Mesendoderm (in vitro differentiated cells): ENCODE measurements around the gene CUL7.

Experiments
- DNase-seq: peaks from one replicate; pipeline ENCODE4 v3.0.0; 2013
- H2AK5ac ChIP-seq: 2 replicates; pipeline ENCODE4 v1.6.1; 2013; ENCODE audit warnings: low read length, inconsistent platforms
- H2BK120ac ChIP-seq: 2 replicates; pipeline ENCODE4 v1.6.1; 2013; ENCODE audit warnings: low read depth, mild to moderate bottlenecking, low read length, moderate library complexity, mixed read lengths
- H2BK15ac ChIP-seq: replicated peaks from 2 replicates; pipeline ENCODE4 v1.6.1; 2013; ENCODE audit warnings: low read depth, mild to moderate bottlenecking, moderate library complexity
- H2BK5ac ChIP-seq: 2 replicates; pipeline ENCODE4 v1.6.1; 2013; ENCODE audit warnings: low read length, inconsistent platforms
- H3K18ac ChIP-seq: 2 replicates; pipeline ENCODE4 v1.6.1; 2013; ENCODE audit warnings: mild to moderate bottlenecking, low read length, mixed read lengths
- H3K23ac ChIP-seq: one replicate; pipeline ENCODE4 v1.6.1; 2013; ENCODE audit warnings: low read length
- H3K27ac ChIP-seq: 2 replicates; pipeline ENCODE4 v1.5.1; 2013; ENCODE audit warnings: low read depth, mild to moderate bottlenecking, inconsistent platforms, low read length, moderate library complexity
- H3K27me3 ChIP-seq: 2 replicates; pipeline ENCODE4 v1.6.1; 2013; ENCODE audit warnings: low read length, control low read depth, mild to moderate bottlenecking, inconsistent platforms; ENCODE audit not compliant: insufficient read depth, poor library complexity
- H3K36me3 ChIP-seq: 2 replicates; pipeline ENCODE4 v1.6.1; 2013; ENCODE audit warnings: low read length, inconsistent platforms; ENCODE audit not compliant: control insufficient read depth, insufficient read depth
- H3K4ac ChIP-seq: one replicate; pipeline ENCODE4 v1.6.1; 2013; ENCODE audit warnings: low read depth, mild to moderate bottlenecking, low read length, moderate library complexity
- H3K4me1 ChIP-seq: 2 replicates; pipeline ENCODE4 v1.6.1; 2013; ENCODE audit warnings: low read depth, low read length, inconsistent platforms; ENCODE audit not compliant: control insufficient read depth
- H3K4me2 ChIP-seq: 2 replicates; pipeline ENCODE4 v1.6.1; 2013; ENCODE audit warnings: low read length
- H3K4me3 ChIP-seq: 2 replicates; pipeline ENCODE4 v1.5.1; 2013; ENCODE audit warnings: mild to moderate bottlenecking, low read length
- H3K56ac ChIP-seq: one replicate; pipeline ENCODE4 v1.6.1; 2013; ENCODE audit warnings: low read length
- H3K79me1 ChIP-seq: 2 replicates; pipeline ENCODE4 v1.6.1; 2013; ENCODE audit warnings: low read length, inconsistent platforms
- H3K79me2 ChIP-seq: 2 replicates; pipeline ENCODE4 v1.6.1; 2013; ENCODE audit warnings: mild to moderate bottlenecking, low read length; ENCODE audit not compliant: control insufficient read depth, insufficient read depth
- H3K9ac ChIP-seq: 2 replicates; pipeline ENCODE4 v1.6.1; 2013; ENCODE audit warnings: low read length, inconsistent platforms
- H4K5ac ChIP-seq: one replicate; pipeline ENCODE4 v1.6.1; 2013; ENCODE audit warnings: low read length
- H4K8ac ChIP-seq: one replicate; pipeline ENCODE4 v1.6.1; 2013; ENCODE audit warnings: low read depth, mild to moderate bottlenecking, control low read depth, low read length, moderate library complexity
- WGBS: extraction: QIAGEN DNeasy Blood & Tissue Kit; methylation state at CpG from one replicate; pipeline ENCODE4 v1.1.7; 2013; ENCODE audit warnings: low lambda C conversion rate, missing lambda C conversion rate; ENCODE audit not compliant: insufficient coverage; ENCODE audit errors: extremely low coverage; 5-methylcytosine and 5-hydroxymethylcytosine counted together

The CUL7 gene

GRCh38 chr6:43095939-43096338 is 42.3 kb upstream of the CUL7 start:
- H3K79me1 ChIP-seq: peaks cover 11% of the 10 kb centered on the region
- no peak overlapping the region for H2BK5ac ChIP-seq
- peak overlapping the region; percentile 5 for H3K18ac ChIP-seq
- H3K4me2 ChIP-seq: no peak overlapping the region
- peak overlapping the region; percentile 40 for H3K56ac ChIP-seq
- peak; percentile 74 for DNase-seq
- no peaks in the 10 kb centered on the region for H3K36me3 ChIP-seq
- H3K4me3 ChIP-seq: no peak overlapping the region
- H4K5ac ChIP-seq: no peak overlapping the region
- peaks cover 28% of the 10 kb centered on the region for H3K4me1 ChIP-seq
- no peaks in the 10 kb centered on the region for H3K27me3 ChIP-seq
- no CpG with 5 or more reads among the region's 7 CpGs for WGBS
- no peak overlapping the region for H2BK120ac ChIP-seq
- no peak overlapping the region for H3K9ac ChIP-seq
- no peak overlapping the region for H4K8ac ChIP-seq
- H3K4ac ChIP-seq: no peak overlapping the region
- peaks cover 58% of the 10 kb centered on the region for H3K79me2 ChIP-seq
- no peak overlapping the region for H3K23ac ChIP-seq
- peak overlapping the region; percentile 34 for H3K27ac ChIP-seq
- no peak overlapping the region for H2AK5ac ChIP-seq
- no peak overlapping the region for H2BK15ac ChIP-seq

GRCh38 chr6:43093436-43094289 is 40.0 kb upstream of the CUL7 start:
- Histone ChIP-seq H3K79me1 (peaks cover 13% of the 10 kb centered on the region), H4K5ac (no peak overlapping the region), H3K79me2 (peaks cover 60% of the 10 kb centered on the region), H2BK15ac (no peak overlapping the region), H3K36me3 (no peaks in the 10 kb centered on the region), H3K27me3 (no peaks in the 10 kb centered on the region), H2BK5ac (no peak overlapping the region), H3K9ac (no peak overlapping the region), H4K8ac (no peak overlapping the region), H3K4me3 (no peak overlapping the region), H3K4ac (no peak overlapping the region), H3K27ac (no peak overlapping the region), H3K4me2 (no peak overlapping the region), H3K18ac (no peak overlapping the region), H3K23ac (no peak overlapping the region), H2AK5ac (no peak overlapping the region), H3K4me1 (peaks cover 40% of the 10 kb centered on the region), H3K56ac (peak overlapping the region; percentile 20), H2BK120ac (no peak overlapping the region)
- DNase-seq: peak; percentile 26
- WGBS: no CpG with 5 or more reads among the region's 9 CpGs

GRCh38 chr6:43092635-43093034 is 39.0 kb upstream of the CUL7 start:
- H3K36me3 ChIP-seq: no peaks in the 10 kb centered on the region
- H3K56ac ChIP-seq: no peak overlapping the region
- H3K79me2 ChIP-seq: peaks cover 64% of the 10 kb centered on the region
- H2AK5ac ChIP-seq: no peak overlapping the region
- H3K4me3 ChIP-seq: no peak overlapping the region
- H3K79me1 ChIP-seq: peaks cover 10% of the 10 kb centered on the region
- no peak overlapping the region for H2BK5ac ChIP-seq
- no peak overlapping the region for H2BK15ac ChIP-seq
- no peaks in the 10 kb centered on the region for H3K27me3 ChIP-seq
- H3K27ac ChIP-seq: no peak overlapping the region
- H4K5ac ChIP-seq: no peak overlapping the region
- no peak overlapping the region for H3K9ac ChIP-seq
- no peak overlapping the region for H3K4me2 ChIP-seq
- no peak overlapping the region for H4K8ac ChIP-seq
- H3K4me1 ChIP-seq: peaks cover 37% of the 10 kb centered on the region
- no peak overlapping the region for H3K23ac ChIP-seq
- H3K18ac ChIP-seq: no peak overlapping the region
- no peak overlapping the region for H3K4ac ChIP-seq
- DNase-seq: no peak
- H2BK120ac ChIP-seq: no peak overlapping the region

- Histone ChIP-seq H3K56ac (no peak overlapping the region), H4K5ac (no peak overlapping the region), H3K4me3 (no peak overlapping the region), H3K79me2 (peaks cover 66% of the 10 kb centered on the region), H2AK5ac (no peak overlapping the region), H3K9ac (no peak overlapping the region), H3K4me2 (no peak overlapping the region), H4K8ac (no peak overlapping the region), H3K27me3 (no peaks in the 10 kb centered on the region), H2BK5ac (no peak overlapping the region), H3K36me3 (no peaks in the 10 kb centered on the region), H3K18ac (no peak overlapping the region), H2BK120ac (no peak overlapping the region), H3K27ac (peak overlapping the region; percentile 89), H3K4ac (no peak overlapping the region), H3K79me1 (peaks cover 11% of the 10 kb centered on the region), H3K4me1 (peaks cover 27% of the 10 kb centered on the region), H3K23ac (no peak overlapping the region), H2BK15ac (no peak overlapping the region)
- DNase-seq: no peak
- WGBS: no CpG with 5 or more reads among the region's 10 CpGs
Measured at GRCh38 chr6:43091436-43091991, 37.9 kb upstream of the CUL7 start.

- no CpG with 5 or more reads among the region's 5 CpGs for WGBS
- Histone ChIP-seq H2BK5ac (no peak overlapping the region), H3K79me1 (peaks cover 11% of the 10 kb centered on the region), H2BK120ac (peak overlapping the region; percentile 21), H3K56ac (peak overlapping the region; percentile 51), H3K4me1 (peaks cover 25% of the 10 kb centered on the region), H3K27me3 (no peaks in the 10 kb centered on the region), H3K18ac (peak overlapping the region; percentile 44), H3K79me2 (peaks cover 71% of the 10 kb centered on the region), H4K5ac (no peak overlapping the region), H3K9ac (peak overlapping the region; percentile 5), H2AK5ac (no peak overlapping the region), H2BK15ac (peak overlapping the region; percentile 21), H3K27ac (peak overlapping the region; percentile 89), H4K8ac (no peak overlapping the region), H3K4me3 (no peak overlapping the region), H3K36me3 (no peaks in the 10 kb centered on the region), H3K4ac (no peak overlapping the region), H3K4me2 (no peak overlapping the region), H3K23ac (no peak overlapping the region)
- no peak for DNase-seq
Measured at GRCh38 chr6:43091020-43091419, 37.4 kb upstream of the CUL7 start.
